Measurements from ENCODE around the gene TEAD2. TPM values are rescaled to one million over a fixed set of nuclear protein-coding genes. Genes with fewer than 3 reads are reported as not detected.
A peak's percentile ranks its signal among the peaks of the same experiment; 100 is the strongest.

Gene TEAD2
- total and polyA plus RNA-seq, 2 of the 13 experiments (the other 11 are each of a cell fraction or from before 2014, with no cell fraction given) = 10.8 to 12.5 TPM

DNA sequence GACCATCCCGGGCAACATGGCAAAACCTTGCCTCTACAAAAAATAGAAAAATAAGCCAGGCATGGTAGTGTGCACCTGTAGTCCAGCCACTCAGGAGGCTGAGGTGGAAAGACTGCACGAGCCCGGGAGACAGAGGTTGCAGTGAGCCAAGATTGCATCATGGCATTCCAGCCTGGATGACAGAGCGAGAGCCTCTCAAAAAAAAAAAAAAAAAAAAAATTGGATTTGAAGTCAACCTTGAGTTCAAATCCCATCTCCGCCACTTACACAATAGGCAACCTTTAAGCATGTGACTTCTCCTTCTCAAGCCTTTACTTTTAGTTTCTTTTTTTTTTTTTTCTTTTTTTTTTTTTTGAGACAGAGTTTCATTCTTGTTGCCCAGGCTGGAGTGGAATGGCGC, 37.8 kb upstream of the TEAD2 start (continued):
- TF ChIP-seq, protein P1, sequence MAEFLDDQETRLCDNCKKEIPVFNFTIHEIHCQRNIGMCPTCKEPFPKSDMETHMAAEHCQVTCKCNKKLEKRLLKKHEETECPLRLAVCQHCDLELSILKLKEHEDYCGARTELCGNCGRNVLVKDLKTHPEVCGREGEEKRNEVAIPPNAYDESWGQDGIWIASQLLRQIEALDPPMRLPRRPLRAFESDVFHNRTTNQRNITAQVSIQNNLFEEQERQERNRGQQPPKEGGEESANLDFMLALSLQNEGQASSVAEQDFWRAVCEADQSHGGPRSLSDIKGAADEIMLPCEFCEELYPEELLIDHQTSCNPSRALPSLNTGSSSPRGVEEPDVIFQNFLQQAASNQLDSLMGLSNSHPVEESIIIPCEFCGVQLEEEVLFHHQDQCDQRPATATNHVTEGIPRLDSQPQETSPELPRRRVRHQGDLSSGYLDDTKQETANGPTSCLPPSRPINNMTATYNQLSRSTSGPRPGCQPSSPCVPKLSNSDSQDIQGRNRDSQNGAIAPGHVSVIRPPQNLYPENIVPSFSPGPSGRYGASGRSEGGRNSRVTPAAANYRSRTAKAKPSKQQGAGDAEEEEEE (CRISPR knock-in tag; IDR thresholded peaks at IDR 0.05; ENCODE audit: borderline replicate concordance) = no peak

DNA sequence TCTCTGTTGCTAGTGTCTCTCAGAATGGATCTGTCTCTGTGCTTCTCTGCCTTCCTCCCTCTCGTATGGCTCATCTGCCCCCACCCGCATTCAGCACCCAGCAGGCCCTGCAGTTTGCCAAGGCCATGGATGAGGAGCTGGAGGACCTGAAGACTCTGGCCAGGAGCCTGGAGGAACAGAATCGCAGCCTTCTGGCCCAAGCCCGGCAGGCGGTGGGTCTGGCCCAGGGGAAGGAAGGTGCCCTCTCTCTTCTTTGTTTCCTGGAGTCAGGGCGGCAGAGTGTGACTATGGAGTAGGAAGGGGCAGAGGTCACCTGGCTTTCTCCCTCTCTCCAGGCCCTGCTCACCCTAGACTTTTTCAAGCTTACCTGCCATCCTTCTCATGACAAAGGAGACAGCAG, 36.7 kb upstream of the TEAD2 start:
- H3K4me3 ChIP-seq (replicated peaks in 1 of 3; ENCODE audit: insufficient read depth in 1 of 3, low read depth in 2 of 3, low read length in 3 of 3) = peak overlapping the region in 1 of 3 experiments; percentile 23; a peak in 1 of 6 replicates
- TF ChIP-seq RCOR2 (CRISPR knock-in tag; IDR thresholded peaks at IDR 0.05) = no peak
- peaks cover 6 to 43% of the 10 kb centered on the region in 2 experiments; a peak in 4 of 5 replicates for H3K27me3 ChIP-seq (ENCODE audit: control insufficient read depth in 1 of 2, insufficient read depth in 2 of 2, low read length in 2 of 2)
- H3K27ac ChIP-seq (ENCODE audit: extremely low read length, insufficient read depth, low read length) = no peak overlapping the region
- no peak overlapping the region for H2AFZ ChIP-seq (ENCODE audit: low read length)
- BruUV-seq (replicated peaks) = no TSS peak
- H3K9ac ChIP-seq (ENCODE audit: insufficient read depth, low read depth, low read length) = peak overlapping the region; percentile 22; the same call in 1 of the 2 replicates
- in situ Hi-C loops (cut with HindIII; ENCODE audit: extremely low pct_ligation_motif_present, low pct_unique_long_range_greater_than_20kb) (no loop called here), intact Hi-C loops (cut with micrococcal nuclease; ENCODE audit: unreplicated experiment) (no loop called here)
- ChIA-PET POLR2A (no interaction called here), CTCF (ENCODE audit: low intra/inter-chr PET ratio, low total read pairs) (no interaction called here)
- WGBS (ENCODE audit: low lambda C conversion rate) = 10% methylated on average over 5 of the region's 6 CpGs
- H3K4me2 ChIP-seq (ENCODE audit: low read depth, low read length) = peak overlapping the region; percentile 14; the same call in 1 of the 2 replicates
- H3K4me1 ChIP-seq (ENCODE audit: insufficient read depth, low read length) = 0 out of 2 replicates have a peak, but pooled peaks cover 13% of the 10 kb centered on the region
- ATAC-seq (peak; percentile 54), FAIRE-seq (no peak), DNase-seq (ENCODE audit: low spot score) (no peak)
- H4K20me1 ChIP-seq (ENCODE audit: insufficient read depth, low read length) = no peaks in the 10 kb centered on the region
- no peaks in the 10 kb centered on the region for H3K9me3 ChIP-seq (ENCODE audit: low read length)
- H3K36me3 ChIP-seq (replicated peaks in 1 of 2; ENCODE audit: control insufficient read depth in 1 of 2, insufficient read depth in 2 of 2, low read length in 2 of 2) = no peaks in the 10 kb centered on the region
- H3K79me2 ChIP-seq (ENCODE audit: insufficient read depth, low read length) = no peaks in the 10 kb centered on the region

DNA sequence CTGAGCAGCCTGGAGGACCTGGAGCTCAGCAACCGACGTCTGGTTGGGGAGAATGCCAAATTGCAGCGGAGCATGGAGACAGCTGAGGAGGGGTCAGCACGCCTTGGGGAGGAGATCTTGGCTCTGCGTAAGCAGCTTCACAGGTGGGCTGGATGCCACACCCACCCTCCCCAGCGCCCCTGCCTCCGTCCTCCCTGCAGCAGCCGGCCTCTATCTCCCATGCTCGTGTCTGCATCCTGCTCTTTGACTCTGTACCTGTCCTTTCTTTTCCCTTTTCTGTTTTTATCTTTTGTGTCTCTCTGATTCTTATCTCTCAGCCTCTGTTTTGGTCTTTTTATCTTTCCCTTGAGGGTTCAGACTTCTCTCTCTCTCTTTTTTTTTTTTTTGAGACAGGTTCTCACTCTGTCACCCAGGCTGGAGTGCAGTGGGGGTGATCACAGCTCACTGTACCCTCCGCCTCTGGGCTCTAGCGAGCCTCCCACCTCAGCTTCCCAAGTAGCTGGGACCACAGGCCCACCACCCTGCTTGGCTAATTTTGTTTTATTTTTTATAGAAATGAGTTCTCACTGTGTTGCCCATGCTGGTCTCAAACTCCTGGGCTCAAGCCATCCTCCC, 35.9 kb upstream of the TEAD2 start:
- H3K36me3 ChIP-seq (replicated peaks in 1 of 2; ENCODE audit: control insufficient read depth in 1 of 2, insufficient read depth in 2 of 2, low read length in 2 of 2) = no peaks in the 10 kb centered on the region
- no peaks in the 10 kb centered on the region for H3K9me3 ChIP-seq (ENCODE audit: low read length)
- in situ Hi-C loops (cut with HindIII; ENCODE audit: extremely low pct_ligation_motif_present, low pct_unique_long_range_greater_than_20kb) = no loop called here
- no peak overlapping the region for H3K27ac ChIP-seq (ENCODE audit: extremely low read length, insufficient read depth, low read length)
- 0 out of 2 replicates have a peak, but pooled peaks cover 13% of the 10 kb centered on the region for H3K4me1 ChIP-seq (ENCODE audit: insufficient read depth, low read length)
- ATAC-seq (no peak), FAIRE-seq (no peak), DNase-seq (ENCODE audit: low spot score) (no peak)
- intact Hi-C loops (cut with micrococcal nuclease; ENCODE audit: unreplicated experiment) = no loop called here
- H3K4me3 ChIP-seq (replicated peaks in 1 of 3; ENCODE audit: insufficient read depth in 1 of 3, low read depth in 2 of 3, low read length in 3 of 3) = no peak overlapping the region
- no peaks in the 10 kb centered on the region for H4K20me1 ChIP-seq (ENCODE audit: insufficient read depth, low read length)
- CTCF ChIA-PET (ENCODE audit: low intra/inter-chr PET ratio, low total read pairs) = no interaction called here
- no peak overlapping the region for H3K4me2 ChIP-seq (ENCODE audit: low read depth, low read length)
- H3K27me3 ChIP-seq (ENCODE audit: control insufficient read depth in 1 of 2, insufficient read depth in 2 of 2, low read length in 2 of 2) = peaks cover 6 to 45% of the 10 kb centered on the region in 2 experiments; a peak in 3 of 5 replicates
- H2AFZ ChIP-seq (ENCODE audit: low read length) = no peak overlapping the region
- H3K79me2 ChIP-seq (ENCODE audit: insufficient read depth, low read length) = no peaks in the 10 kb centered on the region
- BruUV-seq (replicated peaks) = no TSS peak
- 45% methylated on average over 6 of the region's 11 CpGs for WGBS (ENCODE audit: low lambda C conversion rate)
- POLR2A ChIA-PET = no interaction called here
- H3K9ac ChIP-seq (ENCODE audit: insufficient read depth, low read depth, low read length) = no peak overlapping the region
- TF ChIP-seq ZNF225 (CRISPR knock-in tag; IDR thresholded peaks at IDR 0.05) (no peak), RFX5 (IDR thresholded peaks at IDR 0.05; ENCODE audit: low read depth, low read length) (no peak), ZNF569 (CRISPR knock-in tag; IDR thresholded peaks at IDR 0.05; ENCODE audit: borderline replicate concordance) (no peak), ZNF33B (CRISPR knock-in tag; IDR thresholded peaks at IDR 0.05) (no peak), ZSCAN25 (CRISPR knock-in tag; IDR thresholded peaks at IDR 0.05) (no peak), ISX (CRISPR knock-in tag; conservative IDR thresholded peaks at IDR 0.05) (no peak), XBP1 (CRISPR knock-in tag; IDR thresholded peaks at IDR 0.05) (no peak), ZNF530 (CRISPR knock-in tag; IDR thresholded peaks at IDR 0.05; ENCODE audit: low read depth) (no peak)
- TF ChIP-seq, protein P2, sequence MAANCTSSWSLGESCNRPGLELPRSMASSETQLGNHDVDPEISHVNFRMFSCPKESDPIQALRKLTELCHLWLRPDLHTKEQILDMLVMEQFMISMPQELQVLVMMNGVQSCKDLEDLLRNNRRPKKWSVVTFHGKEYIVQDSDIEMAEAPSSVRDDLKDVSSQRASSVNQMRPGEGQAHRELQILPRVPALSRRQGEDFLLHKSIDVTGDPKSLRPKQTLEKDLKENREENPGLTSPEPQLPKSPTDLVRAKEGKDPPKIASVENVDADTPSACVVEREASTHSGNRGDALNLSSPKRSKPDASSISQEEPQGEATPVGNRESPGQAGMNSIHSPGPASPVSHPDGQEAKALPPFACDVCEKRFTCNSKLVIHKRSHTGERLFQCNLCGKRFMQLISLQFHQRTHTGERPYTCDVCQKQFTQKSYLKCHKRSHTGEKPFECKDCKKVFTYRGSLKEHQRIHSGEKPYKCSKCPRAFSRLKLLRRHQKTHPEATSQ (CRISPR knock-in tag; IDR thresholded peaks at IDR 0.05; ENCODE audit: borderline replicate concordance) = no peak
- TF ChIP-seq, protein P3, sequence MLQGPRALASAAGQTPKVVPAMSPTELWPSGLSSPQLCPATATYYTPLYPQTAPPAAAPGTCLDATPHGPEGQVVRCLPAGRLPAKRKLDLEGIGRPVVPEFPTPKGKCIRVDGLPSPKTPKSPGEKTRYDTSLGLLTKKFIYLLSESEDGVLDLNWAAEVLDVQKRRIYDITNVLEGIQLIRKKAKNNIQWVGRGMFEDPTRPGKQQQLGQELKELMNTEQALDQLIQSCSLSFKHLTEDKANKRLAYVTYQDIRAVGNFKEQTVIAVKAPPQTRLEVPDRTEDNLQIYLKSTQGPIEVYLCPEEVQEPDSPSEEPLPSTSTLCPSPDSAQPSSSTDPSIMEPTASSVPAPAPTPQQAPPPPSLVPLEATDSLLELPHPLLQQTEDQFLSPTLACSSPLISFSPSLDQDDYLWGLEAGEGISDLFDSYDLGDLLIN (CRISPR knock-in tag; IDR thresholded peaks at IDR 0.05; ENCODE audit: borderline replicate concordance) = no peak

Data from HepG2 (cell line).